NOMO-1 treated with dmso at 0.1 percent for 144 hours (cell line): ENCODE results near the gene ICAM5.

ENCODE experiments used
- DNase-seq: peaks from one replicate; lab custom pipeline; 2025; ENCODE audit not compliant: unreplicated experiment; lab: John Stamatoyannopoulos, UW

Gene ICAM5

DNA sequence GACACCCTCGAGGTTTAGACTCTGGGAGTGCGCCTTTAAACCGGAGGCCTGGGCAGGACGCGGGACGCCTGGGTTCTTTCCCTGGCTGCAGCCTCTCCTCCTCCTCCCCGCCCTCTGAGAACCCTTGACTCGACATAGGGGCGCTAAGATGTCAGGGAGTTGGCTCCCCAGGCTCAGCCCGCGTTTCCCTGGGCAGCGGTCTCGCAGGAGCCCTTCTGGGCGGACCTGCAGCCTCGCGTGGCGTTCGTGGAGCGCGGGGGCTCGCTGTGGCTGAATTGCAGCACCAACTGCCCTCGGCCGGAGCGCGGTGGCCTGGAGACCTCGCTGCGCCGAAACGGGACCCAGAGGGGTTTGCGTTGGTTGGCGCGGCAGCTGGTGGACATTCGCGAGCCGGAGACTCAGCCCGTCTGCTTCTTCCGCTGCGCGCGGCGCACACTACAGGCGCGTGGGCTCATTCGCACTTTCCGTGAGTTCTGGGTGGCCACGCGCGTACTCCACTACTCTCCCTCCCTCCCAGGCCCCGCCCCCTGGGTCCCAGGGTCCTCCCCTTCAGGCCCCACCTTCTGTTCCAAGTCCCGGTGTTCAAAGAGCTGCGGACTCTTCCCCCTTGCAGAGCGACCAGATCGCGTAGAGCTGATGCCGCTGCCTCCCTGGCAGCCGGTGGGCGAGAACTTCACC is 1.3 kb downstream of the ICAM5 start:
- DNase-seq, result no peak

DNA sequence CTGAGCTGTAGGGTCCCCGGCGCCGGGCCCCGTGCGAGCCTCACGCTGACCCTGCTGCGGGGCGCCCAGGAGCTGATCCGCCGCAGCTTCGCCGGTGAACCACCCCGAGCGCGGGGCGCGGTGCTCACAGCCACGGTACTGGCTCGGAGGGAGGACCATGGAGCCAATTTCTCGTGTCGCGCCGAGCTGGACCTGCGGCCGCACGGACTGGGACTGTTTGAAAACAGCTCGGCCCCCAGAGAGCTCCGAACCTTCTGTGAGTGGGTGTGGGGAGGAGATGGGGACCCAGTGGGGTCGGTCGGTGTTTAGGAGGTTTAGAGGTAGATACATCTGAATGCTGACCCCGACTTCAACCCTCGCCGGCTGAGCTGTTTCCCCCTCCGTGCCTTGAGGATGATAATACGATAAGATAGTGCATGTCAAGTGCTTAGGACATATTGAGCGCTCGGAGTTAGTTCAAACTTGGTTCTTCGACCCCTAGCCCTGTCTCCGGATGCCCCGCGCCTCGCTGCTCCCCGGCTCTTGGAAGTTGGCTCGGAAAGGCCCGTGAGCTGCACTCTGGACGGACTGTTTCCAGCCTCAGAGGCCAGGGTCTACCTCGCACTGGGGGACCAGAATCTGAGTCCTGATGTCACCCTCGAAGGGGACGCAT is 1.9 kb downstream of the ICAM5 start:
- no peak for DNase-seq

DNA sequence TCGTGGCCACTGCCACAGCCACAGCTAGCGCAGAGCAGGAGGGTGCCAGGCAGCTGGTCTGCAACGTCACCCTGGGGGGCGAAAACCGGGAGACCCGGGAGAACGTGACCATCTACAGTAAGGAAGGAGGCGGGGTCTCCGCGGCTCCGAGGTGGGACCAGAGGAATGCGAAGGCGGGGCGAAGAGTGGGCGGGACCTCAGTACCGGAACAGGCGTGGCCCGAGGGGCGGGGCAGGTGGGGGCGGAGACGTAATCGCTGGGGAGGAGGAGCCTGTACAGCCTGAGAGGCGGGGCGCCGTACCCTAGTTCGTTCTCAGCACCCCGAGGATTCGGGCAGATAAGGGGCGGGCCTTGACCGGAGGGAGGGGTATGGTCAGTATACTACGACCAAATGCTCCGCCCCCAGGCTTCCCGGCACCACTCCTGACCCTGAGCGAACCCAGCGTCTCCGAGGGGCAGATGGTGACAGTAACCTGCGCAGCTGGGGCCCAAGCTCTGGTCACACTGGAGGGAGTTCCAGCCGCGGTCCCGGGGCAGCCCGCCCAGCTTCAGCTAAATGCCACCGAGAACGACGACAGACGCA is 2.5 kb downstream of the ICAM5 start:
- DNase-seq, result no peak

DNA sequence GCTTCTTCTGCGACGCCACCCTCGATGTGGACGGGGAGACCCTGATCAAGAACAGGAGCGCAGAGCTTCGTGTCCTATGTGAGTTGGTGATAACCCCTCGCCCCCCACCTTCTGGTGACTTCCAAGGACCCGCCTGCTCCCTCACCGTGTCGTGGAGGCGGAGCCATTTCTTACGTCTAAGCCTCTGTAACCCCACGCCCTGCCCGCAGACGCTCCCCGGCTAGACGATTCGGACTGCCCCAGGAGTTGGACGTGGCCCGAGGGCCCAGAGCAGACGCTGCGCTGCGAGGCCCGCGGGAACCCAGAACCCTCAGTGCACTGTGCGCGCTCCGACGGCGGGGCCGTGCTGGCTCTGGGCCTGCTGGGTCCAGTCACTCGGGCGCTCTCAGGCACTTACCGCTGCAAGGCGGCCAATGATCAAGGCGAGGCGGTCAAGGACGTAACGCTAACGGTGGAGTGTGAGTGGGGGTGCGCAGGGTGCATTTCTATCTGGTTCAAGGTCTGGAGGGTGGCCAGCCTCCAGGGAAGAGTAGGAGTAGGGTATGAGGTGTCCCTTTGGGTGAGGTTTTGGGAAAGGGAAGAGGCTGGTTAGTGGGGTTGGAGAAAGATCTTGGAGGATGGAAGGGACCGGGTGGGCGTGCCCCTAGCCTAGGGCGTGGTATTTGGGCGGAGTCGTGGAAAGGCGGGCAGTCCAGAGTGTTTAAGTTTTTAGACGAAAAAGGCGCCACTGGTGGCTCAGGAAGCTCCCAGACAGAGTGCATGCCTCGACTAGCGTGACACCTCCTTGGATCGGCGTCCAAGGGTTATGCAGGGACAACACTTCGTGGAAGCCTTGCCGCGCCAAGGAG is 3.3 kb downstream of the ICAM5 start:
- no peak for DNase-seq

DNA sequence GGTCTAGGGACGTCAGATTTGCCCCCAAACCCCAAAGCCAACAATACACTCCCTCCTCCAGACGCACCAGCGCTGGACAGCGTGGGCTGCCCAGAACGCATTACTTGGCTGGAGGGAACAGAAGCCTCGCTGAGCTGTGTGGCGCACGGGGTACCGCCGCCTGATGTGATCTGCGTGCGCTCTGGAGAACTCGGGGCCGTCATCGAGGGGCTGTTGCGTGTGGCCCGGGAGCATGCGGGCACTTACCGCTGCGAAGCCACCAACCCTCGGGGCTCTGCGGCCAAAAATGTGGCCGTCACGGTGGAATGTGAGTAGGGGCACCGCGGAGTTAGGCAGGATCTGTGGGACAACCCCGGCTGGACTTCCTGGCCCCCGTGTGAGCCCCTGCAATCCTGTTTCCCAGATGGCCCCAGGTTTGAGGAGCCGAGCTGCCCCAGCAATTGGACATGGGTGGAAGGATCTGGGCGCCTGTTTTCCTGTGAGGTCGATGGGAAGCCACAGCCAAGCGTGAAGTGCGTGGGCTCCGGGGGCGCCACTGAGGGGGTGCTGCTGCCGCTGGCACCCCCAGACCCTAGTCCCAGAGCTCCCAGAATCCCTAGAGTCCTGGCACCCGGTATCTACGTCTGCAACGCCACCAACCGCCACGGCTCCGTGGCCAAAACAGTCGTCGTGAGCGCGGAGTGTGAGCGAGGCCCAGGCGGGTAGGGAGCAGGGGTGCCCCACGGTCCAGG is 4.0 kb downstream of the ICAM5 start:
- DNase-seq, result no peak

DNA sequence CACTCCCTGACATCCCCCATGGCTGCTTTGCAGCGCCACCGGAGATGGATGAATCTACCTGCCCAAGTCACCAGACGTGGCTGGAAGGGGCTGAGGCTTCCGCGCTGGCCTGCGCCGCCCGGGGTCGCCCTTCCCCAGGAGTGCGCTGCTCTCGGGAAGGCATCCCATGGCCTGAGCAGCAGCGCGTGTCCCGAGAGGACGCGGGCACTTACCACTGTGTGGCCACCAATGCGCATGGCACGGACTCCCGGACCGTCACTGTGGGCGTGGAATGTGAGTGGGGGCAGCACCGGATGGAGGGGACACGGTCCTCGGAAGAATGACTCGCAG is 4.6 kb downstream of the ICAM5 start:
- no peak for DNase-seq

DNA sequence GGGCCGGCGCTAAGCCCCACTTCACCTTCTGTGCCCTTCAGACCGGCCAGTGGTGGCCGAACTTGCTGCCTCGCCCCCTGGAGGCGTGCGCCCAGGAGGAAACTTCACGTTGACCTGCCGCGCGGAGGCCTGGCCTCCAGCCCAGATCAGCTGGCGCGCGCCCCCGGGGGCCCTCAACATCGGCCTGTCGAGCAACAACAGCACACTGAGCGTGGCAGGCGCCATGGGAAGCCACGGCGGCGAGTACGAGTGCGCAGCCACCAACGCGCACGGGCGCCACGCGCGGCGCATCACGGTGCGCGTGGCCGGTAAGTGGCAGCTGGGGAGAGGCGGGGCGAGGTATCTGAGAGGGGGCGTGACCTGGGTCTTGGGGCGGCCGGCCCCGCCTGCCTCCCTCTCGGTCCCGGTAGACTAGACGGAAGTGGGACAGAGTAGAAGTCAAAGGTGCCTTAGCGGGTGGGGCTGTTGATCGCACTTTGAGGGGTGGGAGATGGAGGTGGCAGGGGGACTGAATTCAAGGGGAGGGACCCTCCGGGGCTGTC is 5.6 kb downstream of the ICAM5 start:
- DNase-seq, result peak; percentile 40

DNA sequence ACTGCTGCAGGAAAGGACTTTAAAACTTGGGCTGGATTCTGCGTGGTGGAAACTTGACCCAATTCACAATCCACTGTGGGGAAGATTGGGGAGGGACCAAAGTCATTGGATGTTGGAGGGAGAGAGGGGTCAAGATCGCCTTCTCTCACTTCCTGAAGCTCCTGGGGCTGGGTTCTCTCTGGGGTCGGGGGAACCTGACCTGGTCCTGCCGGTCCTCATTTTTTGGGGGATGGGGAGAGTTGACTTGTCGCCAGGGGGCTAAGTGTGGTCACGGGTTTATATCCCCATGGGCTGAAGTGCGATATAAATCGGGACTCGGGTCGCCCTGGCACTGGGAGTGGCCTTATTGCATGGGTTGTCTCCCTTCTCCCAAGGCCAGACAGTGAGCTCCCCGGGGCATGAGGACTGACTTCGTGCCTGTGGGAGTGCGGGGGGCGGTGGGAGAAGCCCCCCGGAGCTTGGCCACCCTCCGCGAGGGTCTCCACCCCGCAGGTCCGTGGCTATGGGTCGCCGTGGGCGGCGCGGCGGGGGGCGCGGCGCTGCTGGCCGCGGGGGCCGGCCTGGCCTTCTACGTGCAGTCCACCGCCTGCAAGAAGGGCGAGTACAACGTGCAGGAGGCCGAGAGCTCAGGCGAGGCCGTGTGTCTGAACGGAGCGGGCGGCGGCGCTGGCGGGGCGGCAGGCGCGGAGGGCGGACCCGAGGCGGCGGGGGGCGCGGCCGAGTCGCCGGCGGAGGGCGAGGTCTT is 6.3 kb downstream of the ICAM5 start:
- no peak for DNase-seq

DNA sequence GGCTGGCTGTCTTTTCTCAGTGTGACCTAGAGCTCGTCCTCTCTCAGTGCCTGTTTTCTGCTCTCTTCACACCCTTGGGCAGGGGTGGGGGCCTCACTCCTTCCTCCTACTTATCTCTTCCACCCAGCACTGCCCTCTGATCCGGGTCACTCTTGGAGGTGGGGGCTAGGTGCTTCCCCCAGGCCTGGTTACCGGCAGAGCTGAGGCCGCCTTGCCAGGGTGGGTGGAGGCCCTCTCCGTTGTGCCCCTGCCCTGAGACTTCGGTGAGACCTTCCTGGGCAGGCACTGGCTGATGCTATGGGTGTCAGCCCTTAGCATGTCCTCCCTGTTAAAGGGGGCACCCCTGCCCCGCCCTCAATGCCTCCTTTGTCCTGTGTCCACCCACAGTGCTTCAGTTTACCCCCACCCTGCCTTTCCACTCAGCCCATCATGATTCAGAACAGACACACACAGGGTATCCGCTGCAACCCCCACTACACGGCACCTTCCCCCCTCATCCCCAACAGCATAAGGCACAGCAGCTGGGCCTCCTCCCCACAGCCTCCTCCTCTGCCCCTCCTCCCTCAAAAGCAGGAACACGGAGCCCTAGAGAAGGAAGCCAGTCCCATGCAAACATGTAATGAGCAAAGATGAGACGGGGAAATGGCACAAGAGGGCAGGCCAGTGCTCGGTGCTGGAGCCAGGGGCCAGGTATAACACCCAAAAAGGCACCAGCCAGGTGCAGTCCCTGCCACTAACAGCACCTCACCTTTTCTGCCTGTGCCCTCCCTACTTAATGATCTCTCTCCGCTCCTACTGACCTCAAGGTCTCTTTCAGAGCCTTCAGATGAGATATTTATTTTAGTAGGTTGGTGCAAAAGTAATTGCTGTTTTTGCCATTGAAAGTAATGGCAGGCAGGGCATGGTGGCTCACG is 10.1 kb downstream of the ICAM5 start:
- DNase-seq, result peak; percentile 26

DNA sequence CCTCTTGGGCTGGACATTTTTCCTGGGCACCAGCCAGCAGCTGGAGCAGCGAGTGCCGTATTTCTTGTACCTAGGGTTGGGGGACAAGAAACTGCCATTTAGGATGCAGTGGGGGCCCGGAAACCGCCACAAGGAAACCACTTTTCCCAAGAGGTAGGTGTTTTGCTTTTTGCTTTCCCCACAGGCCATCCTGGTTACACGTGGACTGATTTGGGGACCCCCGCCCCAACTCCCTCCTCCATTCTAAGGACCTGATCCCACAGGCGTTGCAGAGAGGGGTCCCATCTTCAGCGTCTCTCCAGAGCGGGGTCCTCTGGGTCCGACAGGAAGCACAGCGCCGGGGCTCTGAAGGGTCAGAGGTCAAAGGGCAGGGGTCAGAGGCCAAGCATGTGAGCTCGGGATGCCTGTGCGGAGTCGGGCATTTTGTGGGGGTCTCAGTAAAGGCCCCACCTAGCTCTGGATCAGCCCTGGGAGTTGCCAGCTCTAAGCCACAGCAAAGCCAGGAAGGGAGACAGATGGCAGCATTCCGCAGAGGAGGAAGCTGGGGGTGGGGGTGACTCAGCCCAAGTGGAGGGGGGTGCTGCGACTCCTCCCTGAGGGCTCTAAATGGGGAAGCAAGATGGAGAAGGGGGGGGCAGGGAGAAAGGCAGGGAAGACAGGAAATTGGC is 15.5 kb downstream of the ICAM5 start:
- DNase-seq, result peak; percentile 18

DNA sequence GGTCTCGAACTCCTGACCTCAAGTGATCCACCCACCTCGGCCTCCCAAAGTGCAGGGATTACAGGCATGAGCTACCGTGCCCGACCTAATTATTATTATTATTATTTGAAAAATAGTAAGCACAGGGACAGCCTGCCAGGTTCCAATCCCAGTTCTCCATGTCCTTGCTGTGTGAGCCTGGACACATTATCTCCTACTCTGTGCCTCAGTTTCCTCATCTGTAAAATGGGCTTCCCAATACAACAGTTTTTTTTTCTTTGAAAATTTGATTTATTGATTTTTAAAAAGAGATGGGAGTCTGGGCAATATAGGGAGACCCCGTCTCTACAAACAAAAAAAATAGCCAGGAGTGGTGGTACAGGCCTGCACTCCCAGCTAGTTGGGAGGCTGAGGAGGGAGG is 16.6 kb downstream of the ICAM5 start:
- DNase-seq, result no peak

DNA sequence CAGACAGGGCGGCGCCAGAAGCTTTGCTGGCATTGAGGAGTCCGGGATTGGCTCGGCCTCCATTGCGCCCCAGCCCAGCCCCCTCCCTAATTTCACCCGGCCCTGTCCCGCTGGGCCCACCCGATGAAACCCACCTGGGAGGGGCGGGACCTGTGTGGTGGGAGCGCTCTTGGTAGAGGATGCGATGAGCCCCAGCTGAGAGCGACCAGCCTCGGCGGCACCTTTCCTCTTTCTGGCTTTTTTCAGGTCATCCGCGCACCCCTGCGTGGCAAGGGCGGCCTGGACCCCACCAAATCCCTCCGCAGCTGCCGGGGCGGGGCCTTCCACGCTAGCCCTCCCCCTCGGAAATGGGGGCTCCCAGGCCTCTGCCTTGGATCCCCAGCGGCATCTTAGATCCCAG is 19.7 kb downstream of the ICAM5 start, which contains the start of gene ZGLP1:
TSS of gene ZGLP1 (minus strand) at position 393 of the 400 bp plus-strand sequence.
- no peak for DNase-seq

DNA sequence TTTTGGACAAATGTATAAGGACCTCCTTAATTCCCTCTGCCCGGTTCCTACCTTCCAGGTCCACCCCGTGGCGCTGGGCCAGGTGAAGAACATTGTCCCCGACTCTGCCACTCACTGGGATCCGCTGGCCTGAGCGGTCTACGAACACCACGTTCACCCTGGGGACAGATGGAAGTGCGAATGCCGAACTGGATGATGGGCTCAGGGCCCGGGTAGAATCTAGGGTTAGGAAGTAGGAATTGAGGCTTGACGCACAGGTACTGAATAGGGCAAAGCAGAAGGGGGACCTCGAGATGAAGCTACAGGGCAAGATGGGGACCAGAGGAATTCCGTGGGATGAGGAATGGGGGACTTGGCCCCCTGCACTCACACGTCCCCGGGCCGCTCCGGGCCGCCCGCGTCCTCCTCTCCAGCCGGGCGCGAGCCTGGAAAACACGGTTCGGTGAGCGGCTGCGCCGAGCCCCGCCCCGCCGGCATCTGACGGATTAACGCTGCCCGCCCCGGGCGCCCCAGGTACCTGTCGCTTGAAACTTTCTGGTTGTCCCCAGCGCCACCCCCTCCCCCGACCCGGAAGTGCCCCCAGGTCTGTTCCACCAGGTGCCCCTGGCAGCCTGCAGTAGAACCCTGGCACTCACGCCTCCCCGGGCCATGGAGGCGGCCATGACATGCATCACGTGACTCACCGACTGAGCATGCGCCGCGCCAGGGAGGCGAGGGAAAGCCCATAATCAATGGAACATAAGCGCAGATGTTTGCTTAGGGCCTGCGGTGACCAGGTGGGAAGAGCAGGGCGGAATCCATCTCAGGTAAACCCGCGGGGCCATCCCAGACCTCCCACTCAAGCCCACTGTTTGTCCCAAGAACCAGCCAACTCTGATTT is 25.8 kb downstream of the ICAM5 start, which contains the start of gene FDX2:
TSS of gene FDX2 (minus strand) at position 681 of the 880 bp plus-strand sequence. CDS start at position 662, 19 bp downstream.
- peak; percentile 32 for DNase-seq

DNA sequence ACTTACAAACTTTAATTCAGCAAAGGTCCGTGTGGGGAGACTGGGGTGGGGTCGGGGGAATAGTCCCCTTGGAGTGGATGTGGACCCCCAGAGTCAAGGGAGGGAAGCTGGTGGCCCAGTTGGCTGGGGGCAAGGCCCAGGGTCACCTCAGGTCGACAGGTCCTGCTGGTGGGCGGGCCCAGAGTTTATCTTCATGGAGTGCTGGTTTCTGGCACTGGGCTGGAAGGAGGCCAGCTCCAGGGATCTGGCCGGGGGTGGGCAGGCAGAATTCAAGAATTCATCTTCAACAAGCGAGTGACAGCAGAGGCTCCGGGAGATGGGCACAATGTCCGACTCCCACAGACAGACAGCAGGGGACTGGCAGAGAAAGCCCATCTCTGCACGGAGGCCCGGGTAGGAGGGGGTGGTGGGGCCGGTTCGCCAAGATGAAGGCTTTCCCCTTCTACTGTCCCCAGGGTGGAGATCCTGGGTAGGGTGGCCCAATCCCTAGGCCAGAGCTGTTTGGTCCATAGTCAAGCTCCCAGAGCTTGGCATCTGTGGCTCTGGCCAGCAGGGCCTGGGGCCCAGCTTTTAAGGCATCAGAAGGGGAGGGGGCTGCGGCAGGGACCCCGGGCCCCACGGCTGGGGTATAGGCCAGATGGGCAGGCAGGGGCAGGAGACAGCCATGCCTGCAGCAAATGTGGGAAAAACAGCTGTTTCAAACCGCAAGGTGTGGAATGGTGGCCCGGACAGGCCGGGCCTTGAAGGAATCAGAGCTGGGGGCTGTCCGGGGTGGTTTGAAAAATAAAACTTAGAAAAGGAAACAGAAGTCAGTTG is 26.7 kb downstream of the ICAM5 start:
- no peak for DNase-seq

DNA sequence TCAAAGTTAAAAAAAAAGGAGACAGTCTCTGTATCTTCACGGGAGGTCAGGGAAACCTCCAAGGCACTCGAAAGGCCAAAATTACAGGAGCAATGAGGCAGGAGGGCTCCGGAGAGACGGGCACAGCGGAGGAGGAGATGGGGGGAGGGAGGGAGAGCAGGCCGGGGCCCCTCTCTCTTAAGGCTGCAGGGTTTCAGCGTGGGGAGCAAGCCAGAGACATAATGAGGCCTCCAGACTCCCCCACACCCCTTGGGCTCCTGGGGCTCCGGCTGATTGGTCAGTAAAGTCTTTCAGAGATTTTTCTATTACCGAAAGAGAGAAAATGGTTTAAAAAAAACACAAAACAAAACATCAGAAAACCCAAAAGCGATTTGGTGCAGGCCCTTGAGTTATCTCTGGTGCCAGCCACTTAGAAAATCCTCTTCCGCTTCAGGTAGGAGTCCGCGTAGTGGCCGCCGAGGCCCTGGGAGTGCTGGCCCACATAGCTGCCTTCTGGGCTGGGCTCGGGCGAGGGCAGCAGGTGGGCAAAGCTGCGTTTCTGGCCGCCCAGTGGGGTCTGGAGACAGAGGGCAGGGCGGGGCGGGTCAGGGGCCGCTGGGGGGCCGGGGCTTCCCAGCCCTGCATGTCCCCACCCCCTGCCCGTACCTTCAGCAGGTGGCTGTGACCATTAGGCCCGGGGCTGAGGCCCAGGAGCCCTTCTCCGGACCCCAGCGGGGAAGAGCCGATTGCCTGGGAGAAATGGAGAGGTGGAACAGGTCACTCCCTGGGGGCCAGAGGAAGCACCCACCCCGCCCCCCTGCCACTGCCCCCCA is 27.5 kb downstream of the ICAM5 start:
- no peak for DNase-seq
